ENCODE results near the gene KRT35. TPM values are rescaled to one million over a fixed set of nuclear protein-coding genes. Genes with fewer than 3 reads are reported as not detected.

The KRT35 gene
- total and polyA plus RNA-seq, 2 experiments from 2014 or later = not detected

DNA sequence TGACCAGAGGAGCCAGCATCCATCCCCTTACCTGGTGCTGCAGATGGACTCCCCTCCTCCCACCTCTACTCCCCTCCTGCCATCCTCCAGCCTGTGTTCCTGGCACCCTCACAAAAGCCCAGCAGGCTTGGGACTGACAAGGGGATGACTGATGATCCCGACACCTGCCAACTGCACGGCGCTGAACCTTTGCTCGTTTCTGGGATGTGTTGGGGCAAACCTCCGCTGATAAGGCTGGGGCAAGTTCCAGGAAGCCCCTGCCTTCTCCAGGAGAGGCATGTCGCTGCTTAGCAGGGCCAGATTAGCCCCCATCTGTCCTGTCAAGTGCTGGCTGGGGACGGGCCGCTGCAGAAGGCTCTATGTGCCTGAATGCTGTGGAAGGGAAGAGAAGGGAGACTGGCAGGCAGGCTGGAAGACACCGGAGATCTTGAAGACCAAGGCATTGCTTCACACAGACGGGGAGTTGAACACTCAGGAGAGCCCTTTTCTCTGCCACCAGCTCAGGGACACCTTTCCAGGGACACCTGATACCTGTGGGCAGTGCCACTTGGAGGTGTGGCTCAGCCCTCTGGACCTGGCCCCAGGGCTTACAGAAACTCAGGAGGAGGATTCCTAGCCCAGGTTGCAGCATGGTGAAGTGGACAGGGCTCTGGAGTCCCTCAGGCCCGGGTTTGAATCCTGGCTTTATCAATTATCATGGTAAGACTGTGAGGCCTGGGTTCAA is 38.7 kb upstream of the KRT35 start:
- Mint-ChIP-seq H3K36me3 (ENCODE audit: low read depth) (peaks cover 20% of the 10 kb centered on the region), H3K27me3 (ENCODE audit: insufficient read depth, low read depth, poor library complexity) (peaks cover 18% of the 10 kb centered on the region), H3K4me1 (peaks cover 21% of the 10 kb centered on the region), H3K27ac (no peak overlapping the region), H3K4me3 (no peak overlapping the region), H3K9me3 (no peaks in the 10 kb centered on the region)
- H3K4me3 ChIP-seq = no peak overlapping the region
- ATAC-seq (no peak), DNase-seq (ENCODE audit: low spot score) (no peak)
- 0 out of 2 replicates have a peak, but pooled peaks cover 9% of the 10 kb centered on the region for H3K36me3 ChIP-seq (ENCODE audit: insufficient read depth)
- H4K20me1 ChIP-seq (replicated peaks; ENCODE audit: insufficient read depth) = no peaks in the 10 kb centered on the region
- H3F3A ChIP-seq (replicated peaks; ENCODE audit: low read depth) = 0 out of 2 replicates have a peak, but pooled peaks cover 4% of the 10 kb centered on the region
- no peaks in the 10 kb centered on the region for H3K79me2 ChIP-seq (replicated peaks; ENCODE audit: insufficient read depth)
- no peaks in the 10 kb centered on the region for H3K27me3 ChIP-seq (ENCODE audit: insufficient read depth)
- peaks cover 12% of the 10 kb centered on the region; the same call in 1 of the 2 replicates for H3K4me1 ChIP-seq (ENCODE audit: insufficient read depth)
- TF ChIP-seq JUNB (IDR thresholded peaks at IDR 0.05; ENCODE audit: unreplicated experiment) (no peak), EZH2 (IDR thresholded peaks at IDR 0.05; ENCODE audit: low read depth, unreplicated experiment) (no peak), EZH2phosphoT487 (IDR thresholded peaks at IDR 0.05; ENCODE audit: unreplicated experiment) (no peak)
- TF ChIP-seq, protein P1, sequence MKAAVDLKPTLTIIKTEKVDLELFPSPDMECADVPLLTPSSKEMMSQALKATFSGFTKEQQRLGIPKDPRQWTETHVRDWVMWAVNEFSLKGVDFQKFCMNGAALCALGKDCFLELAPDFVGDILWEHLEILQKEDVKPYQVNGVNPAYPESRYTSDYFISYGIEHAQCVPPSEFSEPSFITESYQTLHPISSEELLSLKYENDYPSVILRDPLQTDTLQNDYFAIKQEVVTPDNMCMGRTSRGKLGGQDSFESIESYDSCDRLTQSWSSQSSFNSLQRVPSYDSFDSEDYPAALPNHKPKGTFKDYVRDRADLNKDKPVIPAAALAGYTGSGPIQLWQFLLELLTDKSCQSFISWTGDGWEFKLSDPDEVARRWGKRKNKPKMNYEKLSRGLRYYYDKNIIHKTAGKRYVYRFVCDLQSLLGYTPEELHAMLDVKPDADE (IDR thresholded peaks at IDR 0.05) = no peak
- TF ChIP-seq, protein P2, sequence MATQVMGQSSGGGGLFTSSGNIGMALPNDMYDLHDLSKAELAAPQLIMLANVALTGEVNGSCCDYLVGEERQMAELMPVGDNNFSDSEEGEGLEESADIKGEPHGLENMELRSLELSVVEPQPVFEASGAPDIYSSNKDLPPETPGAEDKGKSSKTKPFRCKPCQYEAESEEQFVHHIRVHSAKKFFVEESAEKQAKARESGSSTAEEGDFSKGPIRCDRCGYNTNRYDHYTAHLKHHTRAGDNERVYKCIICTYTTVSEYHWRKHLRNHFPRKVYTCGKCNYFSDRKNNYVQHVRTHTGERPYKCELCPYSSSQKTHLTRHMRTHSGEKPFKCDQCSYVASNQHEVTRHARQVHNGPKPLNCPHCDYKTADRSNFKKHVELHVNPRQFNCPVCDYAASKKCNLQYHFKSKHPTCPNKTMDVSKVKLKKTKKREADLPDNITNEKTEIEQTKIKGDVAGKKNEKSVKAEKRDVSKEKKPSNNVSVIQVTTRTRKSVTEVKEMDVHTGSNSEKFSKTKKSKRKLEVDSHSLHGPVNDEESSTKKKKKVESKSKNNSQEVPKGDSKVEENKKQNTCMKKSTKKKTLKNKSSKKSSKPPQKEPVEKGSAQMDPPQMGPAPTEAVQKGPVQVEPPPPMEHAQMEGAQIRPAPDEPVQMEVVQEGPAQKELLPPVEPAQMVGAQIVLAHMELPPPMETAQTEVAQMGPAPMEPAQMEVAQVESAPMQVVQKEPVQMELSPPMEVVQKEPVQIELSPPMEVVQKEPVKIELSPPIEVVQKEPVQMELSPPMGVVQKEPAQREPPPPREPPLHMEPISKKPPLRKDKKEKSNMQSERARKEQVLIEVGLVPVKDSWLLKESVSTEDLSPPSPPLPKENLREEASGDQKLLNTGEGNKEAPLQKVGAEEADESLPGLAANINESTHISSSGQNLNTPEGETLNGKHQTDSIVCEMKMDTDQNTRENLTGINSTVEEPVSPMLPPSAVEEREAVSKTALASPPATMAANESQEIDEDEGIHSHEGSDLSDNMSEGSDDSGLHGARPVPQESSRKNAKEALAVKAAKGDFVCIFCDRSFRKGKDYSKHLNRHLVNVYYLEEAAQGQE (IDR thresholded peaks at IDR 0.05; ENCODE audit: unreplicated experiment) = no peak
- H3K4me2 ChIP-seq = no peak overlapping the region
- H3K27ac ChIP-seq (ENCODE audit: low read depth) = no peak overlapping the region
- no peak overlapping the region for H2AFZ ChIP-seq
- H3K9me2 ChIP-seq (ENCODE audit: insufficient read depth) = no peaks in the 10 kb centered on the region

DNA sequence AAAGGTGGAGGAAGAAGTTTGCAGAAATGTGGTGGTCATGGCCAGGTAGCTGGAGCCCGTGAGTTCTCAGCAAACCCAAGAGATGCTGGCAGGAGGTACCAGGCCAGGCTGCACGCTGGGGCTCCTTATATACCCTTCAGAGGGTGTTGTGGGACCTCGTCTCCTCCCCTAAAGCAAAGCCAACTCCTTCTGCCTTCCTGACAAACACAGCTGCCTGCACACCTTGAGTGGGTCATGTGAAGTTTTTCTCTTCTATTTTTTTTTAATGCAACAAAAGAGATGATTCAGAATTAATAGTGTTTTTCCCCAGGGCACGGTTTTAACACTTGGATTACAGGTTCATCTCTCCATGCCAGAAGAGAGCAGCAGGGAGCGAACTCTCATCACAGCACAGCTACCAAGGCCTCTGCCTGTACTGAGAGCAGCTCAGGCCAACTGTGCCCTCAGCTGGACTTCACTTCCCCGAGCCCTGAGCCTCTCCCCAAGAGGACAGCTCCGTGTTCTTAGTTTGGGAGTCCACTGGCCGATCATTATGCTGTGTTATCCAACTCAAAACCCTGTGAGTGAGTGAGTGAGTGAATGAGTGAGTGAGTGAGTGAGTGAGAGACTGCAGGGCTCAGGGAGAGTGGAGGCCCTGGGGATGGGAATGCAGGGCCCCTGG is 38.0 kb upstream of the KRT35 start, which contains the start of gene KRT15:
Gene KRT15 (minus strand): TSS at position 102 of the 661 bp plus-strand sequence. CDS start 63 bp downstream, at position 39.
- TF ChIP-seq JUNB (IDR thresholded peaks at IDR 0.05; ENCODE audit: unreplicated experiment) = no peak
- no peak for TF ChIP-seq EZH2phosphoT487 (IDR thresholded peaks at IDR 0.05; ENCODE audit: unreplicated experiment)
- no peak for TF ChIP-seq ZNF114 (CRISPR knock-in tag; IDR thresholded peaks at IDR 0.05)
- TF ChIP-seq, protein P3, sequence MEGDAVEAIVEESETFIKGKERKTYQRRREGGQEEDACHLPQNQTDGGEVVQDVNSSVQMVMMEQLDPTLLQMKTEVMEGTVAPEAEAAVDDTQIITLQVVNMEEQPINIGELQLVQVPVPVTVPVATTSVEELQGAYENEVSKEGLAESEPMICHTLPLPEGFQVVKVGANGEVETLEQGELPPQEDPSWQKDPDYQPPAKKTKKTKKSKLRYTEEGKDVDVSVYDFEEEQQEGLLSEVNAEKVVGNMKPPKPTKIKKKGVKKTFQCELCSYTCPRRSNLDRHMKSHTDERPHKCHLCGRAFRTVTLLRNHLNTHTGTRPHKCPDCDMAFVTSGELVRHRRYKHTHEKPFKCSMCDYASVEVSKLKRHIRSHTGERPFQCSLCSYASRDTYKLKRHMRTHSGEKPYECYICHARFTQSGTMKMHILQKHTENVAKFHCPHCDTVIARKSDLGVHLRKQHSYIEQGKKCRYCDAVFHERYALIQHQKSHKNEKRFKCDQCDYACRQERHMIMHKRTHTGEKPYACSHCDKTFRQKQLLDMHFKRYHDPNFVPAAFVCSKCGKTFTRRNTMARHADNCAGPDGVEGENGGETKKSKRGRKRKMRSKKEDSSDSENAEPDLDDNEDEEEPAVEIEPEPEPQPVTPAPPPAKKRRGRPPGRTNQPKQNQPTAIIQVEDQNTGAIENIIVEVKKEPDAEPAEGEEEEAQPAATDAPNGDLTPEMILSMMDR (conservative IDR thresholded peaks at IDR 0.05; ENCODE audit: low read depth in 2 of 2) = no peak
- TF ChIP-seq, protein P1 (IDR thresholded peaks at IDR 0.05) = no peak
- TF ChIP-seq CREB1 (CRISPR knock-in tag; IDR thresholded peaks at IDR 0.05; ENCODE audit: low read depth) = no peak
- TF ChIP-seq NANOG (IDR thresholded peaks at IDR 0.05; ENCODE audit: borderline replicate concordance) = no peak
- H3K27ac ChIP-seq (ENCODE audit: low read depth) = no peak within 1 kb of the TSS

More for the DNA sequence above, 38.0 kb upstream of the KRT35 start, which contains the start of gene KRT15:
- no peaks in the 10 kb centered on the region for H3K9me3 Mint-ChIP-seq
- ATAC-seq = no peak
- Histone ChIP-seq H2AFZ (no peak within 1 kb of the TSS), H4K20me1 (replicated peaks; ENCODE audit: insufficient read depth) (no peaks in the 10 kb centered on the region), H3K4me3 (no peak within 1 kb of the TSS), H3K4me2 (no peak within 1 kb of the TSS), H3K79me2 (replicated peaks; ENCODE audit: insufficient read depth) (no peaks in the 10 kb centered on the region), H3F3A (replicated peaks; ENCODE audit: low read depth) (0 out of 2 replicates have a peak, but pooled peaks cover 4% of the 10 kb centered on the region), H3K36me3 (ENCODE audit: insufficient read depth) (0 out of 2 replicates have a peak, but pooled peaks cover 9% of the 10 kb centered on the region), H3K4me1 (ENCODE audit: insufficient read depth) (peaks cover 12% of the 10 kb centered on the region; the same call in 1 of the 2 replicates), H3K9me2 (ENCODE audit: insufficient read depth) (no peaks in the 10 kb centered on the region), H3K27me3 (ENCODE audit: insufficient read depth) (no peaks in the 10 kb centered on the region)
- no peak within 1 kb of the TSS for H3K4me3 Mint-ChIP-seq
- H3K36me3 Mint-ChIP-seq (ENCODE audit: low read depth) = peaks cover 13% of the 10 kb centered on the region
- peaks cover 20% of the 10 kb centered on the region for H3K27me3 Mint-ChIP-seq (ENCODE audit: insufficient read depth, low read depth, poor library complexity)
- peaks cover 21% of the 10 kb centered on the region for H3K4me1 Mint-ChIP-seq
- H3K27ac Mint-ChIP-seq = no peak within 1 kb of the TSS
- no peak for DNase-seq (ENCODE audit: low spot score)

Data from GM23338 (cell line).